HepG2 (cell line): ENCODE results near the gene DTNA. TPM values are rescaled to one million over a fixed set of nuclear protein-coding genes. Genes with fewer than 3 reads are reported as not detected.

Experiments
- ATAC-seq: fragments of 200-7000 bp; cut with Tn5 transposase; 3 replicates; pipeline ENCODE4 v1.9.1; 2020; ENCODE audit warnings: mild to moderate bottlenecking, moderate library complexity
- BruUV-seq: library from RNA; stranded (reverse); fragments of 400-500 nt; replicated peaks from 2 replicates; lab custom pipeline; 2021; lab: Mats Ljungman, UMichigan
- CTCF ChIA-PET: fragments of 300-600 bp; formaldehyde crosslinking; extraction: SDS; loops from one replicate; lab custom pipeline; 2021; ENCODE audit warnings: low total read pairs, inconsistent platforms, low intra/inter-chr PET ratio; lab: Yijun Ruan, JAX
- POLR2A ChIA-PET: fragments of 350-600 bp; sonication (Branson Sonifier 250); formaldehyde crosslinking; loops from one replicate; lab custom pipeline; 2020; ENCODE audit warnings: antibody characterized with exemption, inconsistent platforms; lab: Yijun Ruan, JAX
- DNase-seq: peaks from one replicate; pipeline ENCODE4 v3.0.0-alpha.2; 2015; ENCODE audit warnings: low spot score
- FAIRE-seq: peaks from 3 replicates; lab custom pipeline; 2011; peaks lifted over from hg19 to GRCh38; lab: Jason Lieb, UNC
- H2AFZ ChIP-seq: one replicate; pipeline ENCODE4 v1.6.1; 2011; ENCODE audit warnings: low read length, inconsistent platforms
- H3K27ac ChIP-seq: fragments of 300-600 bp; 3 replicates; pipeline ENCODE4 v1.8.0; 2011; ENCODE audit warnings: mixed run types, mild to moderate bottlenecking, mixed read lengths, low read length, inconsistent platforms; ENCODE audit not compliant: insufficient read depth; ENCODE audit errors: extremely low read length
- H3K27me3 ChIP-seq, 2 experiments: fragments of 200-600 bp in 1 of 2; 2 replicates in 1 of 2; 3 replicates in 1 of 2; pipeline versions ENCODE4 v1.6.0 to v1.8.0; 2011; ENCODE audit warnings: low read length in 2 of 2, mild to moderate bottlenecking in 2 of 2, moderate library complexity in 2 of 2, inconsistent platforms in 1 of 2; ENCODE audit not compliant: insufficient read depth in 2 of 2, control insufficient read depth in 1 of 2
- H3K36me3 ChIP-seq, 2 experiments: fragments of 200-600 bp in 1 of 2; replicated peaks in 1 of 2; 2 replicates in 1 of 2; 3 replicates in 1 of 2; pipeline versions ENCODE4 v1.5.1 to v1.8.0; 2011; ENCODE audit warnings: low read length in 2 of 2, inconsistent platforms in 1 of 2; ENCODE audit not compliant: insufficient read depth in 2 of 2, control insufficient read depth in 1 of 2
- H3K4me1 ChIP-seq: 2 replicates; pipeline ENCODE4 v1.5.1; 2012; ENCODE audit warnings: low read length, inconsistent platforms; ENCODE audit not compliant: insufficient read depth
- H3K4me2 ChIP-seq: 2 replicates; pipeline ENCODE4 v1.6.0; 2011; ENCODE audit warnings: low read depth, low read length, inconsistent platforms
- H3K4me3 ChIP-seq, 3 experiments: fragments of 200-600 bp in 1 of 3; sonication (generic), shearing (Covaris generic) in 1 of 3; replicated peaks in 1 of 3; 2 replicates each; pipeline ENCODE4 v1.5.1; 2011 to 2016; ENCODE audit warnings: low read length in 3 of 3, inconsistent platforms in 2 of 3, low read depth in 2 of 3, mild to moderate bottlenecking in 2 of 3, control low read depth in 1 of 3, mixed read lengths in 1 of 3; ENCODE audit not compliant: insufficient read depth in 1 of 3
- H3K79me2 ChIP-seq: one replicate; pipeline ENCODE4 v1.6.1; 2011; ENCODE audit warnings: low read length, inconsistent platforms; ENCODE audit not compliant: insufficient read depth
- H3K9ac ChIP-seq: 2 replicates; pipeline ENCODE4 v1.6.0; 2011; ENCODE audit warnings: mild to moderate bottlenecking, low read depth, low read length, inconsistent platforms; ENCODE audit not compliant: insufficient read depth
- H3K9me3 ChIP-seq: 2 replicates; pipeline ENCODE4 v1.5.1; 2012; ENCODE audit warnings: mild to moderate bottlenecking, low read length
- H4K20me1 ChIP-seq: 2 replicates; pipeline ENCODE4 v1.6.0; 2011; ENCODE audit warnings: inconsistent platforms, mild to moderate bottlenecking, low read length, moderate library complexity; ENCODE audit not compliant: insufficient read depth
- ATM ChIP-seq: fragments of 450-650 bp; IDR thresholded peaks from 2 replicates; pipeline ENCODE4 v1.7.1; 2017; ENCODE audit warnings: mild to moderate bottlenecking, borderline replicate concordance
- DNMT1 ChIP-seq: sonication (generic); formaldehyde crosslinking; IDR thresholded peaks from 2 replicates; pipeline ENCODE4 v1.5.1; 2020; ENCODE audit warnings: mild to moderate bottlenecking, missing genetic modification reagents
- ETV6 ChIP-seq: sonication (generic); formaldehyde crosslinking; conservative IDR thresholded peaks from 2 replicates; pipeline ENCODE4 v1.4.0; 2020; ENCODE audit warnings: missing genetic modification reagents
- HMGA1 ChIP-seq: sonication (generic); formaldehyde crosslinking; conservative IDR thresholded peaks from 2 replicates; pipeline ENCODE4 v1.4.0; 2020; ENCODE audit warnings: missing genetic modification reagents
- MZF1 ChIP-seq: sonication (generic); formaldehyde crosslinking; IDR thresholded peaks from 2 replicates; pipeline ENCODE4 v1.8.1; 2023; ENCODE audit warnings: mild to moderate bottlenecking, missing genetic modification reagents, borderline replicate concordance
- NRL ChIP-seq: sonication (generic); formaldehyde crosslinking; IDR thresholded peaks from 2 replicates; pipeline ENCODE4 v1.5.0; 2020; ENCODE audit warnings: missing genetic modification reagents, mild to moderate bottlenecking, moderate library complexity, borderline replicate concordance
- PLRG1 ChIP-seq: fragments of 450-650 bp; conservative IDR thresholded peaks from 2 replicates; pipeline ENCODE4 v1.6.1; 2016
- POGZ ChIP-seq: sonication (generic); formaldehyde crosslinking; IDR thresholded peaks from 2 replicates; pipeline ENCODE4 v1.4.0; 2020; ENCODE audit warnings: mild to moderate bottlenecking, missing genetic modification reagents
- REL ChIP-seq: sonication (generic); formaldehyde crosslinking; conservative IDR thresholded peaks from 2 replicates; pipeline ENCODE4 v1.8.0; 2022; ENCODE audit warnings: mild to moderate bottlenecking, missing genetic modification reagents, moderate library complexity
- SP2 ChIP-seq: sonication (generic); formaldehyde crosslinking; IDR thresholded peaks from 2 replicates; pipeline ENCODE4 v1.5.1; 2020; ENCODE audit warnings: mild to moderate bottlenecking, missing genetic modification reagents
- ZNF292 ChIP-seq: sonication (generic); formaldehyde crosslinking; IDR thresholded peaks from 2 replicates; pipeline ENCODE4 v1.8.1; 2022; ENCODE audit warnings: mild to moderate bottlenecking, low read depth, missing genetic modification reagents, borderline replicate concordance
- ZNF629 ChIP-seq: sonication (generic); formaldehyde crosslinking; conservative IDR thresholded peaks from 2 replicates; pipeline ENCODE4 v1.5.0; 2020; ENCODE audit warnings: missing genetic modification reagents
- WGBS: methylation state at CpG from one replicate; pipeline ENCODE4 v1.1.6; 2017; ENCODE audit warnings: low lambda C conversion rate; 5-methylcytosine and 5-hydroxymethylcytosine counted together
- in situ Hi-C: cut with HindIII; loops from 2 replicates; pipeline ENCODE4 v1.10.0; 2017; ENCODE audit warnings: low pct_unique_long_range_greater_than_20kb; ENCODE audit not compliant: extremely low pct_ligation_motif_present
- intact Hi-C: fragments of 100-400 bp; cut with micrococcal nuclease; formaldehyde crosslinking; loops from one replicate; pipeline ENCODE4 v1.10.0; 2022; ENCODE audit not compliant: unreplicated experiment
- polyA plus RNA-seq, 8 experiments: library from polyadenylated mRNA; depleted of rRNA in 3 of 8; stranded (reverse) in 7 of 8; unstranded in 1 of 8; fragments of >200 nt; fragmentation: Illumina TruSeq in 4 of 8; extraction: Trizol in 4 of 8; gene quantifications; 2 replicates each; pipeline versions ENCODE4 v1.2.1 to v1.2.3, GENCODE V29; 2011 to 2016; ENCODE audit warnings: low read depth in 4 of 8, missing spikeins in 1 of 8, mixed read lengths in 1 of 8; ENCODE audit not compliant: insufficient read depth in 1 of 8
- total RNA-seq, 5 experiments: library from RNA; depleted of rRNA; stranded (reverse); fragments of >200 nt; fragmentation: Illumina TruSeq; extraction: Trizol; gene quantifications; 2 replicates each; pipeline ENCODE4 v1.2.3, GENCODE V29; 2016; ENCODE audit warnings: low read depth in 1 of 5
- TF ChIP-seq, protein P1 (sequence below): sonication (generic); formaldehyde crosslinking; IDR thresholded peaks from 2 replicates; pipeline ENCODE4 v1.8.1; 2023; ENCODE audit warnings: mild to moderate bottlenecking, moderate library complexity, missing genetic modification reagents
- TF ChIP-seq, protein P2 (sequence below), 2 experiments: IDR thresholded peaks; 2 replicates each; pipeline ENCODE4 v1.6.1; 2011 to 2012; ENCODE audit warnings: low read length in 2 of 2, borderline replicate concordance in 1 of 2, low read depth in 1 of 2, mild to moderate bottlenecking in 1 of 2, moderate library complexity in 1 of 2

DTNA gene
- total and polyA plus RNA-seq, 2 of the 13 experiments (the other 11 are each of a cell fraction or from before 2014, with no cell fraction given), result 8.5 to 29.0 TPM

DNA sequence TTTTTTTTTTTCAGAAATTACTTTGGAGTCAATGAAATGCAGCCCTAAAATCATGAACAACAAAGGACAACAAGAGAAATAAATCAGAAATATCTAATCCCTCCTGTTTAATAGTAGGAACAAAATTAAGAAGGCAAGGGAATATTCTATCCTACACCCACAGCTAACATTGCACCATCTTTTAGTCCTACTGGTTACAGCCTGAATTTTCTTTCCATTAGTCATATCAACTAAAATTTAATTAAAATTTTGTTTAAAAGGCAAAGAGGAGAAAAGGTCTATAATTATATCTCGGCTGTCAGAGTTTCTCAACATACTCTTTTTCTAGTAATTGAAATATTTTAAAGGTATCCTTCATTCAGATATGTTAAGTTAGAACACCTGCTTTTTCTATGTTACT is 61.9 kb downstream of the DTNA start:
- Histone ChIP-seq H3K27ac (no peak overlapping the region), H2AFZ (no peak overlapping the region), H3K4me1 (no peaks in the 10 kb centered on the region), H3K9ac (no peak overlapping the region), H3K4me2 (no peak overlapping the region), H3K27me3 (no peaks in the 10 kb centered on the region), H3K79me2 (no peaks in the 10 kb centered on the region), H4K20me1 (no peaks in the 10 kb centered on the region), H3K4me3 (no peak overlapping the region), H3K9me3 (no peaks in the 10 kb centered on the region), H3K36me3 (no peaks in the 10 kb centered on the region)
- no TSS peak for BruUV-seq
- ATAC-seq (no peak), FAIRE-seq (no peak), DNase-seq (no peak)
- CTCF ChIA-PET, result no interaction called here
- POLR2A ChIA-PET, result no interaction called here
- intact Hi-C loops (no loop called here), in situ Hi-C loops (no loop called here)
- 70% methylated on average over 1 of the region's 1 CpG for WGBS
- TF ChIP-seq ZNF629 (CRISPR knock-in tag) (no peak), ATM (no peak), MZF1 (no peak), NRL (CRISPR knock-in tag) (no peak), REL (CRISPR knock-in tag) (no peak), POGZ (no peak), SP2 (CRISPR knock-in tag) (no peak), PLRG1 (no peak), DNMT1 (no peak), ETV6 (CRISPR knock-in tag) (no peak), ZNF292 (CRISPR knock-in tag) (no peak), HMGA1 (CRISPR knock-in tag) (no peak)
- TF ChIP-seq, protein P1, sequence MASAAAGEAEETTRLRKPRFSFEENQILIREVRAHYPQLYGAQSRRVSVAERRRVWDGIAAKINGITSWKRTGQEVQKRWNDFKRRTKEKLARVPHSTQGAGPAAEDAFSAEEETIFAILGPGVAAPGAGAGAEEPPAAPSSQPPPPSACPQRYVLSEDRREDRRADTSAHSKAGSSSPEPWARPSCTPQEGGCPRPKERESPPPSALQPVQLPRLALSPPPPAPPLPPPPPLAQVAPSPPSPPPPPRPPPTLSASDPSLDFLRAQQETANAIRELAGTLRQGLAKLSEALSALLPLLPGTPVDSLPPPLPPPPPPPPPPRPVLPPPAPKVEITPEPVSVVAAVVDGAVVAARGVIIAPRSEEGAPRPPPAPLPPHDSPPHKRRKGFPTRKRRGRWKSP (CRISPR knock-in tag), result no peak
- TF ChIP-seq, protein P2, sequence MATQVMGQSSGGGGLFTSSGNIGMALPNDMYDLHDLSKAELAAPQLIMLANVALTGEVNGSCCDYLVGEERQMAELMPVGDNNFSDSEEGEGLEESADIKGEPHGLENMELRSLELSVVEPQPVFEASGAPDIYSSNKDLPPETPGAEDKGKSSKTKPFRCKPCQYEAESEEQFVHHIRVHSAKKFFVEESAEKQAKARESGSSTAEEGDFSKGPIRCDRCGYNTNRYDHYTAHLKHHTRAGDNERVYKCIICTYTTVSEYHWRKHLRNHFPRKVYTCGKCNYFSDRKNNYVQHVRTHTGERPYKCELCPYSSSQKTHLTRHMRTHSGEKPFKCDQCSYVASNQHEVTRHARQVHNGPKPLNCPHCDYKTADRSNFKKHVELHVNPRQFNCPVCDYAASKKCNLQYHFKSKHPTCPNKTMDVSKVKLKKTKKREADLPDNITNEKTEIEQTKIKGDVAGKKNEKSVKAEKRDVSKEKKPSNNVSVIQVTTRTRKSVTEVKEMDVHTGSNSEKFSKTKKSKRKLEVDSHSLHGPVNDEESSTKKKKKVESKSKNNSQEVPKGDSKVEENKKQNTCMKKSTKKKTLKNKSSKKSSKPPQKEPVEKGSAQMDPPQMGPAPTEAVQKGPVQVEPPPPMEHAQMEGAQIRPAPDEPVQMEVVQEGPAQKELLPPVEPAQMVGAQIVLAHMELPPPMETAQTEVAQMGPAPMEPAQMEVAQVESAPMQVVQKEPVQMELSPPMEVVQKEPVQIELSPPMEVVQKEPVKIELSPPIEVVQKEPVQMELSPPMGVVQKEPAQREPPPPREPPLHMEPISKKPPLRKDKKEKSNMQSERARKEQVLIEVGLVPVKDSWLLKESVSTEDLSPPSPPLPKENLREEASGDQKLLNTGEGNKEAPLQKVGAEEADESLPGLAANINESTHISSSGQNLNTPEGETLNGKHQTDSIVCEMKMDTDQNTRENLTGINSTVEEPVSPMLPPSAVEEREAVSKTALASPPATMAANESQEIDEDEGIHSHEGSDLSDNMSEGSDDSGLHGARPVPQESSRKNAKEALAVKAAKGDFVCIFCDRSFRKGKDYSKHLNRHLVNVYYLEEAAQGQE (IDR thresholded peaks at IDR 0.05; ENCODE audit: borderline replicate concordance in 1 of 2, low read depth in 1 of 2, low read length in 2 of 2), result no peak
